GM19463 (cell line): ENCODE data around the gene CCDC47.
A peak's percentile ranks its signal among the peaks of the same experiment; 100 is the strongest.
"Not testable (repeated sequence)": the region's sequence is repeated elsewhere in the genome, so short reads cannot be mapped to it uniquely, and the experiment has no call there.

Source experiments
- ATAC-seq: cut with Tn5 transposase; IDR thresholded peaks from one replicate; pipeline ENCODE4 v1.9.1; 2021; ENCODE audit warnings: mild to moderate bottlenecking, moderate library complexity; ENCODE audit not compliant: unreplicated experiment

CCDC47 gene, protein sequence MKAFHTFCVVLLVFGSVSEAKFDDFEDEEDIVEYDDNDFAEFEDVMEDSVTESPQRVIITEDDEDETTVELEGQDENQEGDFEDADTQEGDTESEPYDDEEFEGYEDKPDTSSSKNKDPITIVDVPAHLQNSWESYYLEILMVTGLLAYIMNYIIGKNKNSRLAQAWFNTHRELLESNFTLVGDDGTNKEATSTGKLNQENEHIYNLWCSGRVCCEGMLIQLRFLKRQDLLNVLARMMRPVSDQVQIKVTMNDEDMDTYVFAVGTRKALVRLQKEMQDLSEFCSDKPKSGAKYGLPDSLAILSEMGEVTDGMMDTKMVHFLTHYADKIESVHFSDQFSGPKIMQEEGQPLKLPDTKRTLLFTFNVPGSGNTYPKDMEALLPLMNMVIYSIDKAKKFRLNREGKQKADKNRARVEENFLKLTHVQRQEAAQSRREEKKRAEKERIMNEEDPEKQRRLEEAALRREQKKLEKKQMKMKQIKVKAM

DNA sequence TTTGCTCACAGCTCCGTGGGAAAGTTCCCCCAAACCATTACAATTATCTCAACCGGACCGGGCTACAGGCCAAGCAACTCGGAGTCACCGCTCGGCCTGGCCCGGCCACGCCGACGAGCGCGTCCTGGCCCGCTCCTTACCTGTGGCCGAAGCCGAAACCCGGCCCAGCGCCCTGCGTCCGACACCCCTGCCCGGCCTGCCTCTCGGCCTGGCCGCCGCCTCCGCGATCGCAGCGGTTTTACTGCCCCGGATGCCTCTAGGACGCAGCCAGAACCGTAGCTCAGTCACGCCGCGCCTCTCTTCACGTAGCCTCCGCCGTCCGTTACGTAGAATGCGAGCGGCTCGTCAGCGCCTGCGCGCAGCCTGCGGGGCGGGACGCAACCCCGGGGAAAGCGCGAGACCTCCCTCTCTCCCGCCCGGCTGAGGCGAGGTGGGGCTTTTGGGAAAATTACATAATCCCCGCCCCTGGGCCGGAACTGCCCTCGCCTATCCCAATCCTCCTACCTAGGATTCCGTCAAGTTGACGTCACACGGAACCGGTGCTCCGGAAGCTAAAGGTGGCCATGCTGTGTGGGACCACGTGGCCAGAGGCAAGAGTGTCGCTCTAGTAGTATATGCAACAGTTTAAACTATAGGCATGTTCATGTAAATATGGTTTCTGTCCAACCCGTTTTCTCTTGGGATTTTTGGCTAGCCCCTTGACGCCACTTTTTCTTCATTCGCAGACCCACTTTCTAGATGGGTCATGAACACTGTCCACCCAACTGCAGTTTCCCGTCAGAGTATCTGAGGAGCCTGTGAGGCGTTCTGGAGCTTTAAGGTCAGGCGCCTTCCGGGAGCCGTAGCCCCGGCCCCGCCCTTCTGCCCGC, at the start of gene CCDC47:
Gene CCDC47 (minus strand): TSS at position 326 of the 869 bp plus-strand sequence. CDS start 7,422 bp downstream, outside the sequence.
- peak; percentile 82 for ATAC-seq

DNA sequence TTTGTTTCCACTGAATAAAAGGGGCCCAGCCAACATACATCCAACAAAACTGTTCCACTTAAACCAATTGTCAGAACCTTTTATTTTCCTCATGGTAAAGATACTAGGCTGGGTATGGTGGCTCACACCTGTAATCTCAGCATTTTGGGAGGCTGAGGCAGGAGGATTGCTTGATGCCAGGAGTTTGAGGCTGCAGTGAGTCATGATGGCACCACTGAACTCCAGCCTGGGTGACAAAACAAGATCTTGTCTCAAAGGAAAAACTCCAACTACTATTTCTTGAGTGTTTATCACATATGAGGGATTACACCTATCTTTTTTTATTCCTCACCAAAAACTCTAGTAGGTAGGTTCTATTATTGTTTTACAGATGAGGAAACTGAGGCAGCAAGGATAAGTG, 49.1 kb upstream of the CCDC47 start:
- ATAC-seq = no peak

DNA sequence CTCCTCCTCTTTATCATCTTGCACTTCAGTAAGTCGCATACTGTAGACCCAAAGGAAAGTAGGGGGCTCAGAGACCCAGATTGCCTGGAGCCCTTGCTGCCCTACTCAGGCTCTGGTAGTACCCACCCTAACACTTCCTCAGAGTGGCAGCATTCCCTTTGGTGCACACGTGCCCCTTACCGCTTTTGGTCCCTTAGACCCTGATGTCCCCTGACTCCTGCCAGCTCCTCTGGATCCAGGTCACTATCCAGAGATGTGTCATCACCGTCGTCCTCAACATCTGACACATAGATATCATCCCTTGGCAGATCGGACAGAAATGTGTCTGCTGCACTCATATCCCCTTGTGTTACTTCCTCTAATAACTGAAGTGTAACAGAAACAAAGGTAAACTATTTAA, 48.4 kb upstream of the CCDC47 start:
- ATAC-seq = no peak

DNA sequence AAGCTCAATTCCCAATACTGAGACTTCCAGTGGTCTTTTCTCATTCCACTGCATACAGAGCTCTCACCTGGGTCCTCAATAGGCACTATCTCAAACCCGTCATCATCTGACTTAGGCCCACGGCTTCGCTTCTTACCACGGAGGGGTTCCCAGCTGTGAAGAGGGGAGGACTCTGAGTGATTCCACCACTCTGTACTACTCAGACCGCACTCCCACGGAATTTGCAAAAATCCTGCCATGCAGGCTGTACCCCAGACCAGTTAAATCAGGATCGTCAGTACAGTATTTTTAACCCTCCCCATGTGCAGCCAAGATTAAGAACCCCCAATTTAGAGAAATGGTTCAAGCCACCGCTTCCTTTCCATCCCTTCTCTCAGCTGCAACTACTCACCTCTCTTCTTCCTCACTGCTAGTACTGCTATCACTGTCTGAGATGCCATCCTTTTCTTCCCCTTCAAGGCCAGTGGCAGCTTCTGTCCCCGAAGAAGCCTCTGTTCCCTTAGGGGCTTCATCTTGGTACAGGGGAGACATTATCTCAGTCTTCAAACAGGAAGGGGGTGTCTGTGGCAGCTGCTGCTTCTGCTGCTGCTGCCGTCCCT, 47.7 kb upstream of the CCDC47 start:
- no peak for ATAC-seq

DNA sequence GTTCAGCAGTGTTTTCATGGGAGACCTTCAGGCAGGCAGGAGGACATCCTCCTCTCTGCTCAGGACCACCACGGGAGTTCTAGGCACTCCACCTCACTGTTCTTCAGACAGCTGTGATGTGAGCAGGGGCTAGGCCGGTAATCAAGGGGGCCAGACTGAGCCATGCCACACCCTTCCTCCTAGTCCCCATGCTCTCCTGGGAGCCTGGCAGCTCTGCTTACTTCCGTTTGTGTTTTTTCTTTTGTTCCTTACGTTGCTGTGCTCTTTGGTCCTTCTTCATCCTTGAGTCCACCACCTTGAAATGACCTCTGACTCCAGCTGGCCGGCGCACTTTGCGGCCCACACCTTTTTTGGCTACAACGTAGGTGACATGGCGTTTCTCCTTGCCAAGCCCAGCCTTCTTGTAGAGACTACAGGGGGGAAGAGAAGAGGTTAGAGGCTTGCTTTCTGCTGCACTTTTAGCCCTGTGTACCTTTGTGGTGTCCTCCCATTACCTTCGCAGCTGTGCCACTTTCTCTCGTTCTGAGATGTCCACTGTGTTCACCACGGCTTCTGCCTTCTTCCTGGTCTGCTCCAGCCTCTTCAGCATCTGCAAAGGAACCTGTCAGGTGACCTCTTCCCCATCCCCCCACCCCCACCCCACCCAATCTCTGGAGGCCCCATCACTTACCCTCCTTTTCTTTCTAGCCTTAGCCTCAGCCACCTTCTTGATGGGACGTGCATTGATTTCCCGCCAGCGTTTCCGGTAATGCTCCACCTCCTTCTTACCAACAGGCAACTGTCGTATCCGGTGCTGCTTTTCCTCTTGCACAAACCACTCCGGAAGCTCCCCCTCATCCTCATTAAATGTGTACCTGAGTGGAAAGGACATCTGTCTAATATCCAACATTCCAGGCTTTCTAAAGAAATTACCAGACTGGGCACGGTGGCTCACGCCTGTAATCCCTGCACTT, 46.5 kb upstream of the CCDC47 start:
- ATAC-seq = no peak

DNA sequence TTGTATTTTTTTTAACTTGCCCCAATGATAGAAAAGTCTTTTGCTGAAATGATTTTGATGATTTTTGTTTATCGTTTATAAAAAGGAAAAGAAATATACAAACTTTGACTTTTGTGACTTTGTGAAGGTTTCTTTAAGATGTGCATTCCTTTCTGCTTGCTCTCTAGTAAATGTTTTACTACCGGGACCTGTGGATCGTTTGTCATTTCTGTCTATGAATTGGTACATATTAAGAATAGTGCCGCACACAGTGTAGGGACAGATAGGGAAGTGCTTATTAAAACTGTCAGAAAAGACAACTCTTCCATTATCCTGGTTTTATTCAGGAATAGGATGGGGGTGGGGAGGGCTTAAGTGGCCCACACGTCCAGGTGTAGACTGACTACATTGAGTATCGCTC, 45.7 kb upstream of the CCDC47 start:
- no peak for ATAC-seq

DNA sequence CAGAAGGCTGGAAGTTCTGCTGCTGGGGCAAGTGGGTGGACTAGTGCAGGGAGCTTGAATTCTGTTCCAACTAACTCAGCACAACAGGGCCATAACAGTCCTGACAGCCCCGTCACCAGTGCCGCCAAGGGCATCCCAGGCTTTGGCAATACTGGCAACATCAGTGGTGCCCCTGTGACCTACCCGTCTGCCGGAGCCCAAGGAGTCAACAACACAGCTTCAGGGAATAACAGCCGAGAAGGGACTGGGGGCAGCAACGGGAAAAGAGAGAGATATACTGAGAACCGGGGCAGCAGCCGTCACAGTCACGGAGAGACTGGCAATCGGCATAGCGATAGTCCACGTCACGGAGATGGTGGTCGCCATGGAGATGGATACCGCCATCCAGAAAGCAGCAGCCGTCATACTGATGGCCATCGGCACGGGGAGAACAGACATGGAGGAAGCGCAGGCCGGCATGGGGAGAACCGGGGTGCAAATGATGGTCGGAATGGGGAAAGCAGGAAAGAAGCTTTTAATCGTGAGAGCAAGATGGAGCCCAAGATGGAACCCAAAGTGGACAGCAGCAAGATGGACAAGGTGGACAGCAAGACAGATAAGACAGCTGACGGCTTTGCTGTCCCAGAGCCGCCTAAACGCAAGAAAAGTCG, 44.5 kb upstream of the CCDC47 start:
- ATAC-seq = no peak

DNA sequence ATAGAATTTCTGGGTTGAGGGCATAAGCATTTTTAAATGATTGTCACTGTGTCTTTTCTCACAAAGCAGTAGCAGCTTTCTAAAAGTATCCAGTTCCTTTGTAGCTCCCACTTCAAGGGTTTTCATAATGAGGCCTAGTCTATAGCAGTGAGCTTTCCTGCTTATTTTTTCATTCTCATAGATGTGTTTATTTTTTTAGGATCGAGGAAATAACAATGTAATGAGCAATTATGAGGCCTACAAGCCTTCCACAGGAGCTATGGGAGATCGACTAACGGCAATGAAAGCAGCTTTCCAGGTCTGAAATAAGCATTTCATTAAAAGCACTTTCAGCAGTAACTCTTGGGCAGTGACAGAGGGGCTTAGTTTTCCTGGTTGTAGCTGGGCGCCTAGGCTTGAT, 43.3 kb upstream of the CCDC47 start:
- no peak for ATAC-seq

DNA sequence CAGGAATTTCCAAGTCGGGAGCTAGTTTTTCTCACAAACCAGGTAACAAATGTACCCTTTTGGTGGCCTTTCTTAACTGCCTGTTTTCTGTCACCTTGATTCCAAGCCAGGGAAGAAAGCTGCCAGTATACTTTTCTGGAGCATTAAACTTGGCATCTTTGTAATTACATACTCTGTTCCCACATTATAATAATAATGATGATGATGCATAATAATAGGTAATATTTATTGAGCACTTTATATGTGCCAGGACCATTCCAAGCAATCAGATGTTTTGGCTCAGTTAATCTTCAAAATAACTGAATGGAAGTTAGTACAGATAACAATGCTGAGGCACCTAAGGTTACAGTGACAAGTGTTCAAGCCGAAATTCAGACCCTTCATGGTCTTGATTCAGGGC, 42.7 kb upstream of the CCDC47 start:
- no peak for ATAC-seq

DNA sequence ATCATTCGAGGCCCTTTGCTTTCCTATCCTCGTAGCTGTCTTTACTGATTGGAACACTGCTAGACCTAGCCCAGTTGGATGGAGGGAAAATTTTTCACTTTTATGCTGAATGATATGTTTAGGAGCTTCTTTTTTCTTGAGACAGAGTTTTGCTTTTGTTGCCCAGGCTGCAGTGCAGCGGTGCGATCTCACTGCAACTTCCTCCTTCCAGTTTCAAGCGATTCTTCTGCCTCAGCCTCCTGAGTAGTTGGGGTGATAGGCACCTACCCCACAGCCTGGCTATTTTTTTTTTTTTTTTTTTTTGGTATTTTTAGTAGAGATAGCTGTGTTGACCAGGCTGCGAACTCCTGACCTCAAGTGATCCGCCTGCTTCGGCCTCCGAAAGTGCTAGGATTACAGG, 36.6 kb upstream of the CCDC47 start:
- no peak for ATAC-seq

DNA sequence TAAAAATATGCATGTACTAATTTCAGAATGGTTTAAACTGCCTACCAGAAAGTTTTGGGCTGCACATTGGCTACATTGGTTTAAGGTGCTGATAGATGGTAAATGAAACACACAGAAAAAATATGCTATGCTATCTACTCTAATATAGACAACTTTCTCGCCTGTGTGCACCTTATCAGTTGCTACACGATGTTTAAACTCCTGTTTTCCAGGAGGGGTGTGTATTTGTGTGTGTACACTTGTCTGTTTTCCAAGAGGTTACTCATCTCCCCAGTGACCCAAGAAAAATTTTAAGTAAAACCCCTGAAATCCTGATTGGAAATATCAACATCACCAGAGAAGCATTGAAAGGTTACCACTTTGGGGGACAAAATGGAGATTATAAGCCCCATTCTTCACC, 32.2 kb upstream of the CCDC47 start:
- no peak for ATAC-seq

DNA sequence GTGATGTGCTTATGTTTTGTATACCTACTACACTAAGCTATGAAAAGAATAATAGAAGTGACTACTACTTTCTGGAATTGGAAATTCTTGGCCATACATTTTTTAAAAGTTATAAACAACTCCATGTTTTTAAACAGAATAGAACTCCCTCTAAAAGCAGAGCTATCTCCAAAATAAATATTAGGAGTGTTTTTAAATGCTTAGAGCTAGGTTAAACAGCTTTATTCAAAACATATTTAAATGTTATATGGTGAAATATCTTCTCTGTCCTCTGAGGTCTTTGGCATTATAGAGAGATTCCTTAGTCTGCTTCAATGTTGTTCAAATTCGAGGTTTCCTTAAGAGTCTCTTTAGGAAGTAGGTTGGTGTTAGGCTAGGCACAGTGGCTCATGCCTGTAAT, 30.9 kb upstream of the CCDC47 start:
- ATAC-seq = no peak

DNA sequence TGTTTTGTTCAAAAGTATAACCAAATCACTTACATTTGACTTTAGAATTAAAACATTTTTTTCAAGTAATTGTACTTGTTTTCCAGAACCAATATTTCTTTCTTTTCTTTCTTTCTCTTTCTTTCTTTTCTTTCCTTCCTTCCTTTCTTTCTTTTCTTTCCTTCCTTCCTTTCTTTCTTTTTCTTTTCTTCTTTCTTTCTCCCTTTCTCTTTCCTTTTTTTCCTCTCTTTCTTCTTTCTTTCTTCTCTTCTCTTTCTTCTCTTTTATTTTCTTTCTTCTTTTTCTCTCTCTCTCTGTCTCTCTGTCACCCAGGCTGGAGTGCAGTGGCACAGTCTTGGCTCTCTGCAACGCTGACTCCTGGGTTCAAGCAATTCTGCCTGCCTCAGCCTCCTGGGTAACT, 27.4 kb upstream of the CCDC47 start:
- no peak for ATAC-seq

DNA sequence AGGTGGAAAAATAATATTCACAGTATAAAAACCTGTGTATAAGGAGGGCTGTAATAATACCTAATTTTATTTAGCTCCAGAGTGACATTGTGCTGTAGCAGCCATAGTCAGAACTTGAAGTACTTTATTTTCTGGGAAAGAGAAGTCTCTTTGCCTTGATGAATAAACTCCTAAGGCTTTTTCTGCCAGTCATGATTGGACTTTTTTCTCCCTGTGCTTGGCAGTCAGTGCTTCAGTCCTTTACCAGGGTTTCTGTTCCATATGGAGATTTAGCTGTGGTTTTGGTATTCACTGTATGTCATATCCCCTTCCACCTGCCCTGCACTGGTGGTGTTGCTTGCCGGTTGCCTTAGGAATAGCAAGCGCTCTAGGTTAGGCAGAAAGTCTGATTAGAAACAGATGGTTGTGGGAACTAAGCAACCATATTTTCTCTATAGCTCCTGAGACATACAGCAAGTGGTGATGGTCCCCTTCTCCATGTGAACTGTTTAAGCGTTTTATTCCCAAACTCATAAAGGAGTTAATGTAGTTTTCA, 25.2 kb upstream of the CCDC47 start:
- ATAC-seq = no peak

DNA sequence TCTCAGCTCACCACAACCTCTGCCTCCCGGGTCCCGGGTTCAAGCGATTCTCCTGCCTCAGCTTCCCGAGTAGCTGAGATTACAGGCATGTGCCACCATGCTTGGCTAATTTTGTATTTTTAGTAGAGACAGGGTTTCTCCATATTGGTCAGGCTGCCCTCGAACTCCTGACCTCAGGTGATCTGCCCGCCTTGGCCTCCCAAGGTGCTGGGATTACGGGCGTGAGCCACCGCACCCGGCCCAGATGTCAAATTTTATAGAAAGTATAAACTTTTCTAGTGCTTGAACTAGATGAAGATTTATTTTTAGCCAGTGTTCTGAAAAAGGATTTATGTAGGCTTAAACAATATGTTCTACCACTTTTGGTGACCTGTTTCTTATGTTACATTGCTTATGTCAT, 23.0 kb upstream of the CCDC47 start:
- ATAC-seq = not testable (repeated sequence)

DNA sequence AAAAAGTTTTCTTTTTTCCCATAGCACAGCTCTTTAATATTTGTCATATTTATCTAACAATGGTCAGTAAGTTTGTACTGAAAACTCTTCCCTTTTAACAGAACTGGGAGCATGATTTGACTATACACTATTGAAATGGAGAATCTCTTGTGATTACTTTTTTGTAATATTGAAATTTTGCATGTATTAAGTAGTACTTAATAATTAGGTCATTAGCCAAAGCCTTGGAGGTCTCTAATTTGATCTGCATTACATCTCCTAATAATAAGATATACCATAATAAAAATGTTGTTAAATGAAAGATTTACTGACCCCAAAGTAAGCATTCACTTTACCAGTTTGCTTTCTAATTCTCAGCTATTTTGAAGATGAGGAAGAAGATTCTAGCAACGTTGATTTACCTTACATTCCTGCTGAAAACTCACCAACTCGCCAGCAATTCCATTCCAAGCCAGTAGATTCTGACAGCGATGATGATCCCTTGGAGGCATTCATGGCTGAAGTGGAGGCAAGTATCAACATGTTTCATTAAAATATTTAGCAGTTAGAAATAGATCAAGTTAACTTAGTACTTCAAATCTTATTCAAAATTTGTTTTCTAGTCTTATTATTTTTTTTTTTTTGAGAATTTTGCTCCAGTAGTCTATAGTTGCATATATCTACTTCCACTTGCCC, 18.8 kb upstream of the CCDC47 start:
- no peak for ATAC-seq

DNA sequence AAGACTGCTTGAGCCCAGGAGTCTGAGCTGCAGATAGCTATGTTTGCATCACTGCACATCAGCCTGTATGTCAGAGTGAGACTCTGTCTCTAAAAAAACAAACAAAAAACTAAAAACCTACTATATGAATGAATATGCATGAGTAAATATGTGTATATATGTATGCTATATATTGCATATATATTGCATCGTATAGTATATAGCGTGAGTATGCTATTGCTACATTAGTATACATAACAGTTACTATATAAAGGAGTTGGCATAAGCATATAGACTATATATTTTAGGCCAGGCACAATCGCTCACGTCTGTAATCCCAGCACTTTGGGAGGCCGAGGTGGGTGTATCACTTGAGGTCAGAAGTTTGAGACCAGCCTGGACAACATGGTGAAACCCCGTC, 16.7 kb upstream of the CCDC47 start:
- no peak for ATAC-seq

DNA sequence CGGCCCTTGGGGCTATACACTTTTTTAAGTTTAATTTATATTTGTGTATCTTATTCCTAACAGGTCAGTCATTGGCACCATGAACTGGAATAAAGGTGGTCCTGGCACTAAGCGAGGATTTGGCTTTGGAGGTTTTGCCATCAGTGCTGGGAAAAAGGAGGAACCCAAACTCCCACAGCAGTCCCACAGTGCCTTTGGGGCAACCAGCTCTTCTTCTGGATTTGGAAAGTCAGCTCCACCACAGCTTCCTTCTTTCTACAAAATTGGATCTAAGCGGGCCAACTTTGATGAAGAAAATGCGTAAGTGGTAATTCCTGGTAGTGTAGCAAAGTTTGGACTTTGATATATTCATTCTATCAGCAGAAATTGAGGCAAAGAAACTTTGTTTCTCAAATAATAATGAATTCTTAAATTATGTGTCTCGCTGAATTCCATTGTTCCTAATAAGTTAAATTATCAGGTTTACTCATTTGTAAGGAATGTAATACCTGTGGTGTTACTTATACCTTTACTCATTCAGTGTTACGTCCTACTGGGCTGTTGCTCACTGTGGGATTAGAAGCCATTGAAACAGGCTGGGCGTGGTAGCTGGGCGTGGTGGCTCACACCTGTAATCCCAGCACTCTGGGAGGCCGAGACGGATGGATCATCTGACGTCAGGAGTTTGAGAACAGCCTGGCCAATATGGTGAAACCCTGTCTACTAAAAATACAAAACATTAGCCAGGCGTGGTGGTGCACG, 13.7 kb upstream of the CCDC47 start:
- ATAC-seq = no peak
